OCI-LY3 (cell line): ENCODE results near the gene UGT1A10.

Source experiments
- H2AFZ ChIP-seq: fragments of 200-600, 300-600 bp; shearing (Covaris generic); 2 replicates; pipeline ENCODE4 v1.6.0; 2014; ENCODE audit warnings: antibody characterized with exemption, low read depth, low read length
- H3K27ac ChIP-seq: fragments of 200-600, 300-600 bp; sonication (generic); 2 replicates; pipeline ENCODE4 v1.5.1; 2014; ENCODE audit warnings: mild to moderate bottlenecking, low read length, moderate library complexity, mixed read lengths
- H3K27me3 ChIP-seq: fragments of 200-600, 300-600 bp; sonication (generic); 2 replicates; pipeline ENCODE4 v1.6.1; 2014; ENCODE audit warnings: low read depth, low read length, mixed read lengths
- H3K36me3 ChIP-seq: fragments of 200-600, 300-600 bp; sonication (generic); replicated peaks from 2 replicates; pipeline ENCODE3; 2014; ENCODE audit warnings: low read depth, low read length, mixed read lengths
- H3K4me1 ChIP-seq: fragments of 300-600, 200-600 bp; sonication (generic); 2 replicates; pipeline ENCODE4 v1.6.1; 2014; ENCODE audit warnings: low read length, mixed read lengths
- H3K4me2 ChIP-seq: fragments of 200-600, 300-600 bp; sonication (generic); 2 replicates; pipeline ENCODE4 v1.6.1; 2014; ENCODE audit warnings: low read length, mixed read lengths
- H3K4me3 ChIP-seq: fragments of 300-600, 200-600 bp; sonication (generic); 2 replicates; pipeline ENCODE4 v1.5.1; 2014; ENCODE audit warnings: antibody characterized with exemption, mild to moderate bottlenecking, low read length, moderate library complexity
- H3K79me2 ChIP-seq: fragments of 300-600, 200-600 bp; shearing (Covaris generic); 2 replicates; pipeline ENCODE4 v1.6.1; 2014; ENCODE audit warnings: mild to moderate bottlenecking, low read length, mixed read lengths
- H3K9ac ChIP-seq: fragments of 300-600, 200-600 bp; shearing (Covaris generic); 2 replicates; pipeline ENCODE4 v1.6.0; 2014; ENCODE audit warnings: mild to moderate bottlenecking, low read length, moderate library complexity
- H3K9me3 ChIP-seq: fragments of 200-600, 300-600 bp; shearing (Covaris generic); 2 replicates; pipeline ENCODE4 v1.6.1; 2014; ENCODE audit warnings: low read length, mixed read lengths; ENCODE audit not compliant: insufficient read depth
- H4K20me1 ChIP-seq: fragments of 200-600, 300-600 bp; sonication (generic); 2 replicates; pipeline ENCODE4 v1.6.1; 2016; ENCODE audit warnings: low read length, mixed read lengths; ENCODE audit not compliant: insufficient read depth
- EZH2phosphoT487 ChIP-seq: fragments of 200-600 bp; shearing (Covaris generic); IDR thresholded peaks from 2 replicates; pipeline ENCODE4 v1.6.1; 2018; ENCODE audit warnings: antibody characterized with exemption, mixed run types, low read depth
- TF ChIP-seq, protein P1 (sequence below): fragments of 200-600, 300-600 bp; sonication (generic); IDR thresholded peaks from 2 replicates; pipeline ENCODE4 v1.5.1; 2014; ENCODE audit warnings: antibody characterized with exemption, low read length, low read depth

The UGT1A10 gene

GRCh38 chr2:233803292-233803911 lies 167.2 kb downstream of the UGT1A10 start:
- Histone ChIP-seq H3K4me2 (no peak overlapping the region), H3K4me3 (no peak overlapping the region), H2AFZ (no peak overlapping the region), H3K4me1 (no peaks in the 10 kb centered on the region), H3K27ac (no peak overlapping the region), H3K9ac (no peak overlapping the region), H4K20me1 (no peaks in the 10 kb centered on the region), H3K36me3 (no peaks in the 10 kb centered on the region), H3K79me2 (no peaks in the 10 kb centered on the region), H3K27me3 (no peaks in the 10 kb centered on the region), H3K9me3 (no peaks in the 10 kb centered on the region)
- TF ChIP-seq EZH2phosphoT487, result no peak
- TF ChIP-seq, protein P1, sequence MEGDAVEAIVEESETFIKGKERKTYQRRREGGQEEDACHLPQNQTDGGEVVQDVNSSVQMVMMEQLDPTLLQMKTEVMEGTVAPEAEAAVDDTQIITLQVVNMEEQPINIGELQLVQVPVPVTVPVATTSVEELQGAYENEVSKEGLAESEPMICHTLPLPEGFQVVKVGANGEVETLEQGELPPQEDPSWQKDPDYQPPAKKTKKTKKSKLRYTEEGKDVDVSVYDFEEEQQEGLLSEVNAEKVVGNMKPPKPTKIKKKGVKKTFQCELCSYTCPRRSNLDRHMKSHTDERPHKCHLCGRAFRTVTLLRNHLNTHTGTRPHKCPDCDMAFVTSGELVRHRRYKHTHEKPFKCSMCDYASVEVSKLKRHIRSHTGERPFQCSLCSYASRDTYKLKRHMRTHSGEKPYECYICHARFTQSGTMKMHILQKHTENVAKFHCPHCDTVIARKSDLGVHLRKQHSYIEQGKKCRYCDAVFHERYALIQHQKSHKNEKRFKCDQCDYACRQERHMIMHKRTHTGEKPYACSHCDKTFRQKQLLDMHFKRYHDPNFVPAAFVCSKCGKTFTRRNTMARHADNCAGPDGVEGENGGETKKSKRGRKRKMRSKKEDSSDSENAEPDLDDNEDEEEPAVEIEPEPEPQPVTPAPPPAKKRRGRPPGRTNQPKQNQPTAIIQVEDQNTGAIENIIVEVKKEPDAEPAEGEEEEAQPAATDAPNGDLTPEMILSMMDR, result no peak

DNA sequence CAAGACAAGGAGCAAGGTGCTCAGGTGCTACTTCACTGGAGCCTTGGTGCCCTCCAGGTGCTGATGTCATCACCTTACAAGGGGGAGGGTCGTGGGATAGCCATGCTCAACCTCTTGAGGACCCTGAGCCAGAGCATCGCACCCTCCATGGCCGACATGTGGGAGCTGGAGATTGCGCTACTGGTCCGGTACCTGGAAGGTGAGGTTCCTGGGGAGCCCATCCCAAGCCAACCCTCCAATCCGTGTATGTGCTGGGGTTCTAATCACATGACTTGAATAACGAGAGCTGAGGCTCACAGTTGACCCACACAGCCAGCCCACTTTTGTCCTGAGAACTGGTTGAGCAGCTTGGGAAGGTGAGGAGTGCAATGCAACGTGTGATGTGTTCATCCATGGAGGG lies 167.7 kb downstream of the UGT1A10 start:
- Histone ChIP-seq H2AFZ (no peak overlapping the region), H4K20me1 (no peaks in the 10 kb centered on the region), H3K36me3 (no peaks in the 10 kb centered on the region), H3K79me2 (no peaks in the 10 kb centered on the region), H3K4me1 (no peaks in the 10 kb centered on the region), H3K4me2 (no peak overlapping the region), H3K4me3 (no peak overlapping the region), H3K9me3 (no peaks in the 10 kb centered on the region), H3K27me3 (no peaks in the 10 kb centered on the region), H3K27ac (no peak overlapping the region), H3K9ac (no peak overlapping the region)
- TF ChIP-seq, protein P1, result no peak
- TF ChIP-seq EZH2phosphoT487, result no peak

GRCh38 chr2:233807215-233807865 lies 171.1 kb downstream of the UGT1A10 start:
- Histone ChIP-seq H3K27me3 (no peaks in the 10 kb centered on the region), H3K9ac (no peak overlapping the region), H3K4me1 (no peaks in the 10 kb centered on the region), H3K4me3 (no peak overlapping the region), H3K79me2 (no peaks in the 10 kb centered on the region), H4K20me1 (no peaks in the 10 kb centered on the region), H3K4me2 (no peak overlapping the region), H3K36me3 (no peaks in the 10 kb centered on the region), H2AFZ (no peak overlapping the region), H3K27ac (no peak overlapping the region), H3K9me3 (no peaks in the 10 kb centered on the region)
- TF ChIP-seq EZH2phosphoT487, result no peak
- TF ChIP-seq, protein P1, result no peak

GRCh38 chr2:233807966-233808935 lies 172.0 kb downstream of the UGT1A10 start:
- Histone ChIP-seq H4K20me1 (no peaks in the 10 kb centered on the region), H3K79me2 (no peaks in the 10 kb centered on the region), H3K9me3 (no peaks in the 10 kb centered on the region), H3K27me3 (no peaks in the 10 kb centered on the region), H2AFZ (no peak overlapping the region), H3K27ac (no peak overlapping the region), H3K36me3 (no peaks in the 10 kb centered on the region), H3K4me1 (no peaks in the 10 kb centered on the region), H3K9ac (no peak overlapping the region), H3K4me3 (no peak overlapping the region), H3K4me2 (no peak overlapping the region)
- TF ChIP-seq, protein P1, result no peak
- no peak for TF ChIP-seq EZH2phosphoT487
